ENCODE data around the gene GPR180. TPM values are rescaled to one million over a fixed set of nuclear protein-coding genes. Genes with fewer than 3 reads are reported as not detected.

The GPR180 gene
- total RNA-seq, 1 experiment from 2014 or later: 5.6 TPM

DNA sequence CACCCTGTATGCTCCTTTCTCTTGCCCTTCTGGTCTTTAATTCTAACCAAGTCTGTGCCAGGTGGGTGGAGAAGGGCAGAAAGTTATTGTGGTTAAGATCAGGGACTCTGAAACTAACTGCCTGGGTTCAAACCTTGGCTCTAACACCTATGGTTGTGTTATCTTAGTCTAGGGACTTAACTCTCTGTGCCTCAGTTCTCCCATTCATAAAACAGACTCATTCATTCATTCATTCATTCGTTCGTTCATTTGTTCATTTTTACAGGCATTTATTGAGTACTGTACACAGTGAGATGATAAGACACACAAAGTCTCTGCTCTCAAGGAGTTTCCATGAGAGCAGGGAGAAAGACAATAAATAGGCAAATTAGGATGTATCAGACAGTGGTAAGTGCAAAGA lies 80.6 kb downstream of the GPR180 start:
- no peak overlapping the region for H3K27ac ChIP-seq (ENCODE audit: low read length)
- DNase-seq (no peak), ATAC-seq (no peak)
- no peaks in the 10 kb centered on the region for H3K79me2 ChIP-seq (ENCODE audit: low read length)
- H3K4me2 ChIP-seq (ENCODE audit: low read length): no peak overlapping the region
- TF ChIP-seq CTCF (conservative IDR thresholded peaks at IDR 0.05; ENCODE audit: low read depth, low read length): no peak
- no peak for TF ChIP-seq EZH2 (IDR thresholded peaks at IDR 0.05; ENCODE audit: low read length, unreplicated experiment)
- no peak for TF ChIP-seq EZH2phosphoT487 (IDR thresholded peaks at IDR 0.05; ENCODE audit: borderline replicate concordance, low read length)
- H3K27me3 ChIP-seq (ENCODE audit: low read length): no peaks in the 10 kb centered on the region
- CTCF ChIA-PET: no interaction called here
- POLR2A ChIA-PET (ENCODE audit: unreplicated experiment): no interaction called here
- no peaks in the 10 kb centered on the region for H3F3A ChIP-seq (ENCODE audit: low read length, unreplicated experiment)
- H4K20me1 ChIP-seq (ENCODE audit: low read length): no peaks in the 10 kb centered on the region
- BruUV-seq (replicated peaks): no TSS peak
- peaks cover 10% of the 10 kb centered on the region for H3K4me1 ChIP-seq (ENCODE audit: insufficient read depth, low read length)
- H2AFZ ChIP-seq (ENCODE audit: low read length): no peak overlapping the region
- H3K4me3 ChIP-seq (ENCODE audit: low read length): no peak overlapping the region
- intact Hi-C loops (cut with micrococcal nuclease): no loop called here
- no peaks in the 10 kb centered on the region for H3K9me2 ChIP-seq (replicated peaks; ENCODE audit: low read length)
- H3K36me3 ChIP-seq (ENCODE audit: low read depth, low read length): no peaks in the 10 kb centered on the region
- no peaks in the 10 kb centered on the region for H3K9me3 ChIP-seq (ENCODE audit: low read length)
- H3K9ac ChIP-seq (ENCODE audit: low read length): no peak overlapping the region

DNA sequence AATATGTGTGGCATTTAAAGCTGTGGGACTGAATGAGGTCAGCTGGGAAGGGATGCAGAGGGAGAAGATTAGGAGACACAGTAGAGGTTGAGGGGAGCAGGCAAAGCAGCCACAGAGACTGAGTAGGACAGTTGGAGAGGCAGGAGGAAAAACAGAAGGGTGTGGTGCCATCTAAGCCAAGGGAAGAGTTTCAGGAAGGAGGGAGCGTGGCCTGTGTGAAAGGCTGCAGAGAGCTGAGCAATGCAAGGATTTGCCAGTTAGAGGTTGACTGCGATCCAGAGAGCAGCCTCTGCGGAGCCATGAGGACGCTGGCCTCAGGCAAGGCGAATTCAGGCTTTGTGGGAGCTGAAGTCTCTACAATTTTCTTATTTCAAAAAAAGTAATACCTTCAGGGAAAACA lies 81.8 kb downstream of the GPR180 start:
- Histone ChIP-seq H3K27ac (ENCODE audit: low read length) (no peak overlapping the region), H3F3A (ENCODE audit: low read length, unreplicated experiment) (no peaks in the 10 kb centered on the region), H3K9me2 (replicated peaks; ENCODE audit: low read length) (no peaks in the 10 kb centered on the region), H3K4me3 (ENCODE audit: low read length) (no peak overlapping the region), H3K9ac (ENCODE audit: low read length) (no peak overlapping the region), H3K27me3 (ENCODE audit: low read length) (no peaks in the 10 kb centered on the region), H3K36me3 (ENCODE audit: low read depth, low read length) (no peaks in the 10 kb centered on the region), H3K9me3 (ENCODE audit: low read length) (no peaks in the 10 kb centered on the region), H3K79me2 (ENCODE audit: low read length) (no peaks in the 10 kb centered on the region), H2AFZ (ENCODE audit: low read length) (no peak overlapping the region), H3K4me1 (ENCODE audit: insufficient read depth, low read length) (peaks cover 10% of the 10 kb centered on the region), H4K20me1 (ENCODE audit: low read length) (no peaks in the 10 kb centered on the region), H3K4me2 (ENCODE audit: low read length) (no peak overlapping the region)
- ChIA-PET CTCF (no interaction called here), POLR2A (ENCODE audit: unreplicated experiment) (no interaction called here)
- no TSS peak for BruUV-seq (replicated peaks)
- ATAC-seq (no peak), DNase-seq (no peak)
- TF ChIP-seq EZH2phosphoT487 (IDR thresholded peaks at IDR 0.05; ENCODE audit: borderline replicate concordance, low read length): no peak
- no peak for TF ChIP-seq EZH2 (IDR thresholded peaks at IDR 0.05; ENCODE audit: low read length, unreplicated experiment)
- intact Hi-C loops (cut with micrococcal nuclease): no loop called here

Other genes with a start within 250 kb of the GPR180 start
- gene DCT, start 122.2 kb upstream of the GPR180 start, total RNA-seq (2014; rRNA removed): not detected in 2 replicates
- gene TGDS, start 5.7 kb upstream of the GPR180 start, total RNA-seq (2014; rRNA removed): 8.5 and 9.0 TPM in 2 replicates
- 14.4 and 16.2 TPM in 2 replicates for gene SOX21, start 110.7 kb downstream of the GPR180 start, total RNA-seq (2014; rRNA removed)